Immature natural killer cell (primary cell): ENCODE measurements around the gene SH2B3. TPM values are rescaled to one million over a fixed set of nuclear protein-coding genes. Genes with fewer than 3 reads are reported as not detected.

Source experiments
- DNase-seq, 3 donors: peaks; one replicate each; pipeline ENCODE4 v3.0.0; 2022; ENCODE audit warnings: mixed read lengths in 1 of 3
- H3K27ac Mint-ChIP-seq, 6 donors: one replicate each; pipeline ENCODE4 v1.8.0; 2020; ENCODE audit warnings: mixed read lengths in 6 of 6, mild to moderate bottlenecking in 5 of 6, inconsistent platforms in 4 of 6, moderate library complexity in 3 of 6
- H3K27me3 Mint-ChIP-seq, 3 donors: one replicate each; pipeline ENCODE4 v1.8.0; 2020 to 2021; ENCODE audit warnings: low read depth in 3 of 3, mild to moderate bottlenecking in 3 of 3, mixed read lengths in 3 of 3, moderate library complexity in 3 of 3, inconsistent platforms in 1 of 3
- H3K36me3 Mint-ChIP-seq, 3 donors: one replicate each; pipeline ENCODE4 v1.8.0; 2020; ENCODE audit warnings: mixed read lengths in 3 of 3, inconsistent platforms in 2 of 3, mild to moderate bottlenecking in 2 of 3
- H3K4me1 Mint-ChIP-seq, 2 donors: one replicate each; pipeline ENCODE4 v1.8.0; 2020; ENCODE audit warnings: inconsistent platforms in 2 of 2, mild to moderate bottlenecking in 2 of 2, mixed read lengths in 2 of 2, moderate library complexity in 1 of 2
- H3K4me3 Mint-ChIP-seq, 5 donors: one replicate each; pipeline ENCODE4 v1.8.0; 2020; ENCODE audit warnings: mild to moderate bottlenecking in 5 of 5, mixed read lengths in 5 of 5, inconsistent platforms in 3 of 5, moderate library complexity in 3 of 5
- H3K9me3 Mint-ChIP-seq, 6 donors: one replicate each; pipeline ENCODE4 v1.8.0; 2020; ENCODE audit warnings: mild to moderate bottlenecking in 6 of 6, mixed read lengths in 6 of 6, inconsistent platforms in 4 of 6, moderate library complexity in 3 of 6
- polyA plus RNA-seq, 3 donors: library from polyadenylated mRNA; unstranded; fragments of 300-500 nt; fragmentation: Illumina TruSeq; gene quantifications; one replicate each; pipeline ENCODE4 v1.2.3, GENCODE V29; 2021

The SH2B3 gene
- polyA plus RNA-seq, 3 donors from 2014 or later = 0.08 to 13.5 (median 5.3) TPM

GRCh38 chr12:111408116-111408440 is 2.4 kb downstream of the SH2B3 start:
- no peak for DNase-seq
- no peaks in the 10 kb centered on the region for H3K36me3 Mint-ChIP-seq
- peak overlapping the region; percentile 91 to 98 (median 92) for H3K27ac Mint-ChIP-seq
- peaks cover 85 to 87% of the 10 kb centered on the region in 2 donors for H3K4me1 Mint-ChIP-seq
- H3K4me3 Mint-ChIP-seq = peak overlapping the region; percentile 86 to 95 (median 90)
- H3K27me3 Mint-ChIP-seq = peaks cover 10 to 14% (median 12%) of the 10 kb centered on the region in 3 donors
- no peaks in the 10 kb centered on the region for H3K9me3 Mint-ChIP-seq

GRCh38 chr12:111408686-111409402 is 3.1 kb downstream of the SH2B3 start:
- Mint-ChIP-seq H3K36me3 (no peaks in the 10 kb centered on the region), H3K4me3 (peak overlapping the region; percentile 75 to 95 (median 90)), H3K27me3 (peaks cover 7 to 12% (median 8%) of the 10 kb centered on the region in 3 donors), H3K4me1 (peaks cover 85 to 87% of the 10 kb centered on the region in 2 donors), H3K9me3 (no peaks in the 10 kb centered on the region), H3K27ac (peak overlapping the region; percentile 75 to 98 (median 92))
- DNase-seq = no peak

DNA sequence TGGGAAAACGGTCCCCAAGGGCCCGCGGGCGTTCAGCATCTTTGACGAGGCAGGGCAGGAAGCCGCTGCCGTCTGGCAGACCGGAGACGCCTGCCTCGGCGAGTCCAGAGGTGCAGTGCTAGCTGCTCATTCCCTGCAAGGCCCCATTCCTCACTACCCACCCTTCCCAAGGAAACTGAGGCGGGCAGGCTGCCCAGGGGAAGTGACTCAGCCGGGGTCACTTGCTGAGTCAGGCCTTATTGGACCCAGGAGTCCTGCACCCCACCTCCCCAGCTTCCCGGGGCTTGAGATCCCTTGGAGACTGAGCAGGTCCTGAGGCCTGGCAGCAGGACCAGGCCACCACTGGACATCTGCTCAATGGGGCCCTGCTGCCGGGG is 3.7 kb downstream of the SH2B3 start:
- Mint-ChIP-seq H3K9me3 (no peaks in the 10 kb centered on the region), H3K4me1 (peaks cover 85 to 87% of the 10 kb centered on the region in 2 donors), H3K4me3 (peak overlapping the region; percentile 75 to 95 (median 90)), H3K27me3 (peaks cover 8 to 10% (median 8%) of the 10 kb centered on the region in 3 donors), H3K27ac (peak overlapping the region; percentile 63 to 98 (median 92)), H3K36me3 (no peaks in the 10 kb centered on the region)
- DNase-seq = no peak

GRCh38 chr12:111409780-111410430 is 4.2 kb downstream of the SH2B3 start:
- H3K9me3 Mint-ChIP-seq = no peaks in the 10 kb centered on the region
- peaks cover 85 to 87% of the 10 kb centered on the region in 2 donors for H3K4me1 Mint-ChIP-seq
- peaks cover 8% of the 10 kb centered on the region in 3 donors for H3K27me3 Mint-ChIP-seq
- no peak for DNase-seq
- no peaks in the 10 kb centered on the region for H3K36me3 Mint-ChIP-seq
- H3K27ac Mint-ChIP-seq = peak overlapping the region; percentile 81 to 98 (median 92)
- peak overlapping the region; percentile 75 to 95 (median 90) for H3K4me3 Mint-ChIP-seq

DNA sequence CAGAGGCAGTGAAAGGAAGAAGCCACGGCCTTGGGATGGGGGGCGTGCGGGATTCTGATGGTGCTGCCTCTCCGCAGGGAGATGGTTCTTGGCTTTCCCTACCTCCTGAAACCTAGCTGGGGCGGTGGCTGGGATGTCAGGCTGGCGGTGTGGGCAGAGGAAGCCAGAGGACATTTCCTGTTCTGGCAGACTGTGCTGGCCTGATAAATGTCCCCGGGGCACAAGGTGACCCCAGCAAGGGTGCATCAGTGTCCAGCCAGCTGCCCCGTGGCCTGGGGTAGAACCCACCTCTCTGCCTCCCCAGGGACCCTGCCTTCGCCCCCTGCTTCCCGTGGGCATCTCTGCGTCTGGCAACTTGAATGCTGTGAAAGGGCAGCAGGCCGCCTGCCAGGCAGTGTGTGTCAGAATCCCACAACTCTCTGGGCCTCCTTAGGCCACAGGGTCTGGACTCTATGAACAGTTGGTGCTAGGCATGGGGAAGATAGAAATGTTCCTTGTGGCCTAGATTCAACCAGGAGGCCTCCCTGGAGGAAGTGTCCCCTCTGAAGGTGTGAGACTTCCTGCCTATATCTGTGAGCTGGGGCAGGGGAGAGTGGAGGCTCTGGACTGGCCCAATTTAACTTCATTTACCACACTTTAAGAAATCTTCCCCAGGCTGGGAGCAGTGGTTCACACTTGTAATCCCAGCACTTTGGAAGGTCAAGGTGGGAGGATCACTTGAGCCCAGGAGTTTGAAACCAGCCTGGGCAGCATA is 4.9 kb downstream of the SH2B3 start:
- Mint-ChIP-seq H3K27me3 (peaks cover 6% of the 10 kb centered on the region in 3 donors), H3K4me3 (peak overlapping the region; percentile 62 to 95 (median 86)), H3K36me3 (no peaks in the 10 kb centered on the region), H3K4me1 (peaks cover 86 to 88% of the 10 kb centered on the region in 2 donors), H3K9me3 (no peaks in the 10 kb centered on the region), H3K27ac (peak overlapping the region; percentile 81 to 92 (median 90))
- no peak for DNase-seq

- Mint-ChIP-seq H3K4me3 (peak overlapping the region; percentile 59 to 86 (median 63)), H3K27ac (peak overlapping the region; percentile 81 to 92 (median 90)), H3K27me3 (peaks cover 6% of the 10 kb centered on the region in 3 donors), H3K4me1 (peaks cover 91% of the 10 kb centered on the region in 2 donors), H3K36me3 (no peaks in the 10 kb centered on the region), H3K9me3 (no peaks in the 10 kb centered on the region)
- DNase-seq = no peak
Measured at GRCh38 chr12:111411185-111411764, 5.6 kb downstream of the SH2B3 start.

DNA sequence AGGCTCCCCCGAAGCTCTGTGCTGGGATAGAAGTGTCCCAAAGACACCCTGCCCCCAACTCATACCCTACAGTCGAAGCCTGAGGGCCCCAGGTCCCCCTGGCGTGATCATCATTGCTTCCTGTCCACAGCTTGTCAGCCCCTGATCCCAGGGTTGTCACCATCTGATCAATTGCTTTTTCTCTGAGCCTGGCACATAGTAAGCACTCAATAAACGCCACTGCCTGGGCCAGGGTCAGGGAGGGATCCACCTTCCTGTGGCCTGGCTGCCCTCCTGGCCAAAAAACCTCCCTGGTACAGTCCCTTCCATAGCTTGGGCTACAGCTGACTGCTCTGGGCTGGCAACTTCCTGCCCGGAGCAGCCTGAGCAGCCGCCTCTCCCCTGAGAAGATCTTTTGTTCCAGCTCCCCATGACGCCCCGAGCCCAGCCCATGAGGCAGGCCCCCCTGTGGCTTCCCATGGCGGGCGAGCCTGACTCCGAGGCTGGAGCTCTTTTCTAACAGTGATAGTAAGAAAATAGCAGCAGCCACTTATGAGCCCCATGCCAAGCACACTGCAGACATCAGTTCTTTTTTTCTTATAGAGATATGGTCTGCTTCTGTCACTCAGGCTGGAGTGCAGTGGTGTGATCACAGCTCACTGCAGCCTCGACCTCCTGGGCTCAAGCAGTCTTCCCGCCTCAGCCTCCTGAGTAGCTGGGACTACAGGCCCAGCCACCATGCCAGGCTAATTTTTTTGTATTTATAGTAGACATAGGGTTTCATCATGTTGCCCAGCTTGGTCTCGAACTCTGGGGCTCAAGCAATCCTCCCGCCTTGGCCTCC is 6.5 kb downstream of the SH2B3 start:
- H3K4me1 Mint-ChIP-seq = peaks cover 89 to 95% of the 10 kb centered on the region in 2 donors
- peak overlapping the region; percentile 58 to 85 (median 79) for H3K4me3 Mint-ChIP-seq
- peaks cover 0 to 4% (median 3%) of the 10 kb centered on the region in 3 donors for H3K36me3 Mint-ChIP-seq
- peak overlapping the region; percentile 89 to 98 (median 92) for H3K27ac Mint-ChIP-seq
- no peaks in the 10 kb centered on the region for H3K9me3 Mint-ChIP-seq
- peaks cover 1 to 3% (median 3%) of the 10 kb centered on the region in 3 donors for H3K27me3 Mint-ChIP-seq
- DNase-seq = no peak

DNA sequence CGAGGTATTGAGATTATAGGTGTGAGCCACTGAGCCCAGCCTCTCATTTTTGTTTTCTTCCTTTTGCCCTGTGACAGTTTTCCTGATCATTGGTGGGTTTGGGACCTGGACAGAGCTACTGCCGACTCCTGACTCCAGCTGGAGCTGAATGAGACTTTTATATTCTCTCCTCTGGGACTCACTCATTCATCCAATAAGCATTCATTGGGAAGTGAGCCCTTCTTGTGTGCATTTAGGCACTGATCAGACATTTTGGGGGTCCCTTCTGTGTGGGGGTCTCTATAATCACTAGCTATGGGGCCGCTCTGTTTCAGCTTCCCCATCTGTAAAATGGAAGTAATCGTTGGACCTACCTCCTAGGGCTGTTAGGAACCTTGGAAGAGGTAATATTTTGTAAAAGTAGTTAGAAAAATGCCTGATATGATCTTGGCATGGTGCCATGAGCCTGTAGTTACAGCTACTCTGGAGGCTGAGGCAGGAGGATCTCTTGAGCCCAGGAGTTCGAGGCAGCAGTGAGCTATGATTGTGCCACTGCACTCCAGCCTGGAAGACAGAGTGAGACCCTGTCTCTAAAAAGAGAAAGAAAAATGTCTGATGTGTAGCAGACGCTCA is 7.2 kb downstream of the SH2B3 start:
- peaks cover 84 to 94% of the 10 kb centered on the region in 2 donors for H3K4me1 Mint-ChIP-seq
- no peaks in the 10 kb centered on the region for H3K9me3 Mint-ChIP-seq
- peak overlapping the region; percentile 89 to 98 (median 92) for H3K27ac Mint-ChIP-seq
- no peak for DNase-seq
- H3K4me3 Mint-ChIP-seq = peak overlapping the region; percentile 58 to 85 (median 79)
- H3K36me3 Mint-ChIP-seq = peaks cover 0 to 4% (median 3%) of the 10 kb centered on the region in 3 donors
- peaks cover 1 to 3% (median 1%) of the 10 kb centered on the region in 3 donors for H3K27me3 Mint-ChIP-seq

DNA sequence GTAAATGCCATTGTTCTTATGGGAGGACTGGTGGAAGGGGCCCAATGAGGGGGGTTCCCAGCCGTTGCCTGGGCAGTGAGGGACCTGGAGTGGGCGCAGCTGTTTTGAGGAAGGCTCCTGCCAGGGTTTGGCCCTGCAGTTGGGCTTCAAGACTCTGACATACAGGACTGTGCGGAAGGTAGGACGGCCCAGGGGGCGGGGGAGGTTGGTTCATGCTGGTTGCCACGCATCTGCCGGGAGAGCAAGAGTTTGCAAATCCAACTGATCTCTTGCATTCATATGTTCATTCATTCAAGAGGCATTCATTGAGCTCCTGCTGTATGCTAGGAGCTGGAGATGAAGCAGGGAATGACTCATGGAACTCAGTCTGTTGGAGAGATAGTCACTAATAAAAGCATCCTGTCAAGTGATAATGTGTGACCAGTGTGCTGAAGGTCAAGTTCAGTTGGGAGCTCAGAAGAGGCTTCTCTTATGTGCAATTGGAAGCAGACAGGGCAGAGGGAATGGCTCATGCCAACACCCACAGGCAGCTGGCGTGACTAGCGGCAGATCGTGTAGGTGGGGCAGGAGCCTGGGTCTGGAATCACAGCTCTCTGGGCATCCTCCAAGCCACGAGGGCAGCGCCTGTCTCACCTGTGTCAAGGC is 7.8 kb downstream of the SH2B3 start:
- Mint-ChIP-seq H3K9me3 (no peaks in the 10 kb centered on the region), H3K36me3 (peaks cover 0 to 4% (median 3%) of the 10 kb centered on the region in 3 donors), H3K27me3 (peaks cover 1 to 3% (median 1%) of the 10 kb centered on the region in 3 donors), H3K4me3 (peak overlapping the region; percentile 2 to 79 (median 65)), H3K4me1 (peaks cover 78 to 88% of the 10 kb centered on the region in 2 donors), H3K27ac (peak overlapping the region; percentile 89 to 98 (median 92))
- no peak for DNase-seq

DNA sequence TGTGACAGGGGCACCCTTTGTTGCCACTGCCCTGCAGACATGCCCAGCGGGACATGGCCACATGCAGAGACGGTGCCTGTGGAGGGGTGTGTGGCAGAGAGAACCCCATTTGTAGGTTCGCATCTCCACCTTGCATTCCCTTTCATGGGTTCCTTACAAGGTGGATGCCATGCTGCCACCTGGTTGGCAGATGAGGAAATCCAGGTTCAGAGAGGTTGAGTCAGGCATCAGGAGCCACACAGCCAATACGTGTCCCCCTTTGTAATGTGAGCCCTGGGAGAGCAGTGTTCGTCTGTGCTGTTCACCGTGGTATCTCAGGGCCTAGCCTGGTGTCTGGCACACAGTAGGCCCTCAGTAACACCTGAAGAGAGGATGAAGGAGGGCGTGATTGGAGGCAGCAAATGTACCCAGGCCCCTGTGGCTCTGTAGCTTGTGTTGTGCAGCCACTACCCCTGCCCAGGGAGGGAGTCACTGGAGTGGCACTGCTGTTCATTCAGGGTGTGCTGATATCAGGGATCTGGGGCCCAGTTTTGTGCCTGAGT is 9.1 kb downstream of the SH2B3 start:
- Mint-ChIP-seq H3K4me3 (peak overlapping the region in 2 of 5 donors; percentile 7 to 19), H3K27ac (peak overlapping the region; percentile 75 to 98 (median 88)), H3K4me1 (peaks cover 68 to 76% of the 10 kb centered on the region in 2 donors), H3K27me3 (peaks cover 0 to 3% (median 3%) of the 10 kb centered on the region in 3 donors), H3K9me3 (no peaks in the 10 kb centered on the region), H3K36me3 (peaks cover 0 to 4% (median 3%) of the 10 kb centered on the region in 3 donors)
- DNase-seq = no peak

DNA sequence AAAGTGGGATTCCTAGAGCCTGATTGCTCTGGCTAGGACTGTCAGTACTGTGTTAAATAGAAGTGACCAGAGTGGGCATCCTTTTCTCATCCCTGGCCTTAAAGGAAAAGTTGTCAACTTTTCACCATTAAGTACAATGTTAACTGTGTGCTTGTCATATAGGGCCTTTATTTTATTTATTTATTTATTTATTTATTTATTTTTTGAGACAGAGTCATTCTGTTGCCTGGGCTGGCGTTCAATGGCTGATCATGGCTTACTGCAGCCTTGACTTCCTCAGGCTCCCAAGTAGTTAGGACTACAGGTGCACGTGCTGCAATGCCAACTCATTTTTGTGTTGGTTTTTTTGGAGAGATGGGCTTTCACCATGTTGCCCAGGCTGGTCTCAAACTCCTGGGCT is 11.6 kb downstream of the SH2B3 start:
- no peaks in the 10 kb centered on the region for H3K9me3 Mint-ChIP-seq
- H3K27me3 Mint-ChIP-seq = peaks cover under 1 to 5% (median 4%) of the 10 kb centered on the region in 3 donors
- no peak for DNase-seq
- no peak overlapping the region for H3K4me3 Mint-ChIP-seq
- H3K36me3 Mint-ChIP-seq = peaks cover 0 to 10% (median 3%) of the 10 kb centered on the region in 3 donors
- H3K27ac Mint-ChIP-seq = peak overlapping the region in 3 of 6 donors; percentile 9 to 88 (median 37)
- H3K4me1 Mint-ChIP-seq = peaks cover 52 to 58% of the 10 kb centered on the region in 2 donors
